HUES64 (cell line): Measurements from ENCODE around the gene GCM1.

ENCODE experiments used
- H3K27ac ChIP-seq: 2 replicates; pipeline ENCODE4 v1.7.0; 2013; ENCODE audit warnings: low read depth, low read length, inconsistent platforms
- H3K27me3 ChIP-seq: 2 replicates; pipeline ENCODE4 v1.6.1; 2013; ENCODE audit warnings: mild to moderate bottlenecking, low read length; ENCODE audit not compliant: insufficient read depth
- H3K36me3 ChIP-seq: 2 replicates; pipeline ENCODE4 v1.6.1; 2013; ENCODE audit warnings: mild to moderate bottlenecking, low read length; ENCODE audit not compliant: insufficient read depth
- H3K4me1 ChIP-seq: 2 replicates; pipeline ENCODE4 v1.6.1; 2013; ENCODE audit warnings: mild to moderate bottlenecking, low read length, moderate library complexity; ENCODE audit not compliant: insufficient read depth
- H3K4me3 ChIP-seq: 2 replicates; pipeline ENCODE4 v1.5.1; 2013; ENCODE audit warnings: mild to moderate bottlenecking, low read length, moderate library complexity
- H3K9ac ChIP-seq: 2 replicates; pipeline ENCODE4 v1.6.1; 2013; ENCODE audit warnings: mild to moderate bottlenecking, low read depth, low read length
- H3K9me3 ChIP-seq: 2 replicates; pipeline ENCODE4 v1.6.1; 2013; ENCODE audit warnings: low read depth, low read length; ENCODE audit not compliant: insufficient read depth
- WGBS: fragments of 150-250, 120-280 bp; methylation state at CpG from one replicate; pipeline ENCODE4 v1.1.7; 2013; ENCODE audit warnings: missing lambda C conversion rate; 5-methylcytosine and 5-hydroxymethylcytosine counted together

The GCM1 gene

GRCh38 chr6:53104916-53105315, 43.7 kb downstream of the GCM1 start:
- Histone ChIP-seq H3K4me1 (no peaks in the 10 kb centered on the region), H3K4me3 (no peak overlapping the region), H3K36me3 (peaks cover 17% of the 10 kb centered on the region), H3K9me3 (no peaks in the 10 kb centered on the region), H3K9ac (no peak overlapping the region), H3K27ac (no peak overlapping the region), H3K27me3 (no peaks in the 10 kb centered on the region)

GRCh38 chr6:53103993-53104675, 44.5 kb downstream of the GCM1 start:
- Histone ChIP-seq H3K4me3 (no peak overlapping the region), H3K27me3 (no peaks in the 10 kb centered on the region), H3K9ac (no peak overlapping the region), H3K4me1 (no peaks in the 10 kb centered on the region), H3K27ac (no peak overlapping the region), H3K9me3 (no peaks in the 10 kb centered on the region), H3K36me3 (peaks cover 20% of the 10 kb centered on the region)
- WGBS = 92% methylated on average over 3 of the region's 3 CpGs

GRCh38 chr6:53101006-53101405, 47.6 kb downstream of the GCM1 start:
- H3K9ac ChIP-seq = no peak overlapping the region
- no peaks in the 10 kb centered on the region for H3K9me3 ChIP-seq
- H3K27ac ChIP-seq = no peak overlapping the region
- H3K36me3 ChIP-seq = peaks cover 50% of the 10 kb centered on the region
- no peaks in the 10 kb centered on the region for H3K4me1 ChIP-seq
- H3K4me3 ChIP-seq = no peak overlapping the region
- 98% methylated on average over 2 of the region's 2 CpGs for WGBS
- H3K27me3 ChIP-seq = no peaks in the 10 kb centered on the region

GRCh38 chr6:53100561-53100960, 48.1 kb downstream of the GCM1 start:
- no peaks in the 10 kb centered on the region for H3K9me3 ChIP-seq
- no peaks in the 10 kb centered on the region for H3K27me3 ChIP-seq
- no peak overlapping the region for H3K9ac ChIP-seq
- no peak overlapping the region for H3K4me3 ChIP-seq
- no peaks in the 10 kb centered on the region for H3K4me1 ChIP-seq
- WGBS = no CpG with 5 or more reads among the region's 2 CpGs
- H3K27ac ChIP-seq = no peak overlapping the region
- peaks cover 54% of the 10 kb centered on the region for H3K36me3 ChIP-seq

GRCh38 chr6:53095716-53096115, 52.9 kb downstream of the GCM1 start:
- Histone ChIP-seq H3K4me3 (no peak overlapping the region), H3K36me3 (peaks cover 89% of the 10 kb centered on the region), H3K4me1 (no peaks in the 10 kb centered on the region), H3K27ac (no peak overlapping the region), H3K9me3 (no peaks in the 10 kb centered on the region), H3K9ac (no peak overlapping the region), H3K27me3 (no peaks in the 10 kb centered on the region)
- 87% methylated on average over 1 of the region's 1 CpG for WGBS

GRCh38 chr6:53095270-53095669, 53.4 kb downstream of the GCM1 start:
- no peak overlapping the region for H3K9ac ChIP-seq
- H3K4me3 ChIP-seq = no peak overlapping the region
- no peaks in the 10 kb centered on the region for H3K9me3 ChIP-seq
- 92% methylated on average over 2 of the region's 3 CpGs for WGBS
- no peak overlapping the region for H3K27ac ChIP-seq
- H3K36me3 ChIP-seq = peaks cover 90% of the 10 kb centered on the region
- no peaks in the 10 kb centered on the region for H3K4me1 ChIP-seq
- no peaks in the 10 kb centered on the region for H3K27me3 ChIP-seq

- Histone ChIP-seq H3K4me1 (no peaks in the 10 kb centered on the region), H3K27me3 (no peaks in the 10 kb centered on the region), H3K9ac (no peak overlapping the region), H3K27ac (no peak overlapping the region), H3K4me3 (no peak overlapping the region), H3K36me3 (peaks cover 85% of the 10 kb centered on the region), H3K9me3 (no peaks in the 10 kb centered on the region)
- WGBS = 86% methylated on average over 2 of the region's 2 CpGs
Measured at GRCh38 chr6:53090576-53090975, 58.1 kb downstream of the GCM1 start.

- Histone ChIP-seq H3K4me1 (no peaks in the 10 kb centered on the region), H3K27ac (no peak overlapping the region), H3K36me3 (peaks cover 85% of the 10 kb centered on the region), H3K9me3 (no peaks in the 10 kb centered on the region), H3K4me3 (no peak overlapping the region), H3K27me3 (no peaks in the 10 kb centered on the region), H3K9ac (no peak overlapping the region)
Measured at GRCh38 chr6:53089948-53090347, 58.7 kb downstream of the GCM1 start.

GRCh38 chr6:53086302-53086701, 62.3 kb downstream of the GCM1 start:
- no peak overlapping the region for H3K9ac ChIP-seq
- no peak overlapping the region for H3K4me3 ChIP-seq
- H3K36me3 ChIP-seq = peaks cover 86% of the 10 kb centered on the region
- WGBS = no CpG with 5 or more reads among the region's 2 CpGs
- no peaks in the 10 kb centered on the region for H3K4me1 ChIP-seq
- no peak overlapping the region for H3K27ac ChIP-seq
- H3K27me3 ChIP-seq = no peaks in the 10 kb centered on the region
- H3K9me3 ChIP-seq = no peaks in the 10 kb centered on the region

- H3K27me3 ChIP-seq = no peaks in the 10 kb centered on the region
- H3K9me3 ChIP-seq = no peaks in the 10 kb centered on the region
- no peak overlapping the region for H3K4me3 ChIP-seq
- peaks cover 95% of the 10 kb centered on the region for H3K36me3 ChIP-seq
- 100% methylated on average over 1 of the region's 1 CpG for WGBS
- H3K9ac ChIP-seq = no peak overlapping the region
- H3K4me1 ChIP-seq = no peaks in the 10 kb centered on the region
- H3K27ac ChIP-seq = no peak overlapping the region
Measured at GRCh38 chr6:53080813-53081212, 67.8 kb downstream of the GCM1 start.
